NCI-H2029 treated with DMSO at 0.1 percent for 48 hours (cell line): ENCODE measurements around the gene ASPG.

Experiments
- DNase-seq: peaks from one replicate; lab custom pipeline; 2025; lab: John Stamatoyannopoulos, UW

The ASPG gene

GRCh38 chr14:104105071-104105821 is 19.7 kb downstream of the ASPG start:
- DNase-seq, result no peak

DNA sequence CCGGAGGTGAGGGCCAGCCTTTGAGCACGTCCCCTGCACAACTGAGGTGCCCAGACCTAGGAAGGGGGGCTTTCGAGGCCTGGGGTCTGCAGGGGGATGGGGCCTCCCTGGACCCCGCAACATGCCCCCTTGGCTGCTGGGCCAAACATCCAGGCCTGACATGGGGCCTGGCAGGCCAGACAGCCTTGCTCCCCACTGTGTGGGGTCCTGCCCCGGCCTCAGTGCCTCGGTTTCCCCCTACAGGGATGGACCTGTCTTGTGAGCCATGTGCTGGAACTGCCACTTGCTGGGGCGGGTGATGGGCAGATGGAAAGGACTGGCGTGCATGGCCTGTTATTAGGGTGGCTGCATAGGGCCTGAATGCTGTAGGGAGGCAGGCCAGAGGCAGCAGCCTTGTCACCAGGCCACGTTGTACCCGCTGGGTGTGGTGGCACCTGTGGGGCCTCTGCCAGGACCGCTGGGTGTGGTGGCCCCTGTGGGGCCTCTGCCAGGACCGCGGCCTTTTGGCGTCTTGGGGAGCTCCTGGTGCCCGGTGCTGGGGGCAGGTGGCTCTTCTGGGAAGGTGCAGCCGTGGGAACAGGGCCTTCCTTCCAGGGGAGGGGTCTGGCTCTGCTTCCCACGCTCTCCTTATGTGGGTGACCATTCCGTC is 20.4 kb downstream of the ASPG start:
- DNase-seq, result no peak

- no peak for DNase-seq
Observed at GRCh38 chr14:104106471-104106991, 21.0 kb downstream of the ASPG start.

DNA sequence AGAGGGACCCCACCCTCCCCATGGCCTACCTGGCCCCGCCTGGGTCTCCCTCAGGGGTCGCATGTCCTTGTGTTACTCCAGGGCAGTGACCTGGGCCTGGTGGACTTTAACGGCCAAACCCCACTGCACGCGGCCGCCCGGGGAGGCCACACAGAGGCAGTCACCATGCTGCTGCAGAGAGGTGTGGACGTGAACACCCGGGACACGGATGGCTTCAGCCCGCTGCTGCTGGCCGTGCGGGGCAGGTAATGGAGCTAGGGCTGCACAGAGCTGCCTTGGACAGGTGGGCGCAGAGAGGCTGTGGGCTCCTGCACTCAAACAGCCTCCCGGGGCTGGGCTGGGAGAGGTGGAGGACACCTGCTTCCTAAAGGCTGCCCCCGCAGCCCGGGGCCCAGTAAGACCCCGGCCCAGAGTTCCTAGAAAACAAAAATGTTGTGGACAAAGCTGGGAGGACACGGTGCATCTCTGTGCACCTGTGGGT is 21.6 kb downstream of the ASPG start:
- DNase-seq, result no peak

- no peak for DNase-seq
Observed at GRCh38 chr14:104107611-104108569, 22.4 kb downstream of the ASPG start.

GRCh38 chr14:104108570-104109541 is 23.4 kb downstream of the ASPG start:
- DNase-seq, result no peak

DNA sequence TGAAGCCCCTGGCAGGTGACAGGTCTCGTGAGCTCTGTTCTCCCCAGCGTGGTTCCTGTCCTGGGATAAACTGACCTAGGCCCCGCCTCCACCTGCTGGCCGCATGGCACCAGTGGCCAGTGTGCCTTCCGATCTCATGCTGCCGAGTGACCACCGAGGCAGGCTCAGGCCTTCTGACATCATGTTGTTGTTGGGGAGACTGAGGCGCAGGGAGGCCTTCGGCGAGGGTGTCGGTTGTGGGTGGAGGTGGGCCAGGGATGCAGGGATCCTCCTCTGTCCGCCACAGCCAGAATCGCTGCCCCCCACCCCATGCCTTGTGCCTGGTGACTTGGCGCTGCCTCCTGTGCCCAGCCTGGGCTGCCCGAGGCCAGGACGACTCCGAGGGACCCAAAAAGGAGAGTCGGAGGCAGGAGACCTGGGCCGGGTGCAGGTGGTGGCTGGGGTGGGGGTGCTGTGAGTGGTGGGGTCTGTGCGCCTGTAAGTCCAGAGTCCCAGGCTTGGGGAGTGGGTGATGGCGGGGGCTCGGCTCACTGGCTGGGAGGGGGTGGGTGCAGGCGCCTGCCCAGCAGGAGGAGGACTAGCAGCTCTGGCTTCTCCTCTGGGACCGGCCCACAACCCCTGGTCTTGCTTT is 24.3 kb downstream of the ASPG start:
- DNase-seq, result no peak

DNA sequence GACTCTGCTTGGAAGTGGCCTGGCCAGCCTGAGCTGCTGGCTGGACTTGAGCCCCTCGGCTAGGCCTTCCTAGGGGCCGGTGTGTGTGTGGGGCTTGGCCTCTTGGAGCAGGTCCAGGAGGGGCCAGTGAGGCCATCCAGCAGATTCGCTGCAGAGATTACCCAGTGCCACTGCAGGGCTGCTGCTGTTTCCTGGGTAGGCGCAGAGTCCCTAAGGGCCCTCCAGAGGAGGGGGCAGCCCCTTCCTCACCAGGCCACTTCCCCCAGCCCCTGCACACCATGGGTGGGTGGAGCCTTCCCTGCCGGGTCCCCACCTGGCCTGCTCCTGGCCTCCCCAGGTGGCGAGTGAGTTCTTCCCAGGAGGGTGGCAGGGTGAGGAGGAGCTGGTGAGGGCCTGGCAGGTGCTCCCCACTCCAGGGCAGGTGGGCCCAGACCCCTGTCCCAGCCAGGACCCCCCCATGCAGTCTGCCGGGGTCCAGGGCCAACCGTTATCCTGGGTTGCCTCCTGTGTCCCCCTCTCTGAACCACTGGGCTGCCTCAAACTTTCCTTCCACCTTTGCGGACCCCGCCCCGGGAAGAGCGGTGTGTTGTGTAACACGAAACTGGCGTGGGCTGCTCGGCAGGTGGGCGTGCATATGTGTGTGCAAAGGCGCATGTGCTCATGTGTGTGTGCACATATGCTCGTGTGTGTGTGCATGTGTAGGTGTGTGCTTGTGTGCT is 25.1 kb downstream of the ASPG start:
- no peak for DNase-seq

- DNase-seq, result no peak
Observed at GRCh38 chr14:104111301-104112112, 26.0 kb downstream of the ASPG start.

- no peak for DNase-seq
Observed at GRCh38 chr14:104112113-104112505, 26.6 kb downstream of the ASPG start.

DNA sequence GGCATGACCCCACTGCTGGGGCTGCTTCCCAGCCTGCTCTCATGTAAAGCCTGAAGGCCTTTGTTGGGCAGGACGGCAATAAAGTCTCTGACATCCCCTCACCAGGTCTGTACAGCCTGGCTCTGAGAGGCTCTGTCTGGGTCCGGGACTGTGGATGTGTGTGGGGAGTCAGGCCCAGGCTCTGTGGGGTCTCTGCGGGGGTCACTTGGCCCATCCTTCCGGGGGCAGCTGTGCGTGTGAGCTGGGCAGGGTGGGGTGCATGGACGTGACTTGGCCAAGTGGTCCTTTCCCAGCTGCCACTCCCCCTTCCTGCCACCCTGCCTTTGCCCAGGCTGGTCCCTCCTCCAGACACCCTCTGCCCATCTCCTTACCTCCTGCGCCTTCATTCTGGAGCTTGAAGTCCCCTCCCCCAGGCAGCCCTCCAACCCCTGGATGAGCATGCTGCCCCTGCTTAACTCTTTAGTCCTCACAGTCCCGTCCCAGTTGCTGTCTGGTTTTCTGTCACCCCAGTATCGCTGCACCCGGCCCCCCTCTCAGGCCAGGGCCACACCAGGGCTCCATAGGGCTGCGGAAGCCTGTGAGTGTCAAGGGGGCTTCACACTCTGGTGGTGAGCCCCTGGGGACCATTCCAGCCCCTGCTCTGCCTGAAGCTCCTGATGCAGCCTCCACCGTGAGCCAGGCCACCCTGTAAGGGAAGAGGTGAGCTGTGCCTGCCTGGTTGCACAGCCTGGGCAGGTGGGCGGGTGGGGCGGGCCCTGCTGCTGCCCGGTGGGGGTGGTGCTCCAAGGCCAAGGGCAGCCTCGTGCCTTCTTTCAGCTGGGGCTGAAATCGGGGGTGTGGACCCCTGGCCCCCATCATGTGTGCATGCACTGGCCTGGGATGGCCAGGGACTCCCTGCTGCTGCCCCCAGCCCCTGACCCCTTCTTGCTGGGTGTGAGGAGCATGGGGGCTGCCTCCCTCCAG is 27.4 kb downstream of the ASPG start:
- DNase-seq, result no peak

DNA sequence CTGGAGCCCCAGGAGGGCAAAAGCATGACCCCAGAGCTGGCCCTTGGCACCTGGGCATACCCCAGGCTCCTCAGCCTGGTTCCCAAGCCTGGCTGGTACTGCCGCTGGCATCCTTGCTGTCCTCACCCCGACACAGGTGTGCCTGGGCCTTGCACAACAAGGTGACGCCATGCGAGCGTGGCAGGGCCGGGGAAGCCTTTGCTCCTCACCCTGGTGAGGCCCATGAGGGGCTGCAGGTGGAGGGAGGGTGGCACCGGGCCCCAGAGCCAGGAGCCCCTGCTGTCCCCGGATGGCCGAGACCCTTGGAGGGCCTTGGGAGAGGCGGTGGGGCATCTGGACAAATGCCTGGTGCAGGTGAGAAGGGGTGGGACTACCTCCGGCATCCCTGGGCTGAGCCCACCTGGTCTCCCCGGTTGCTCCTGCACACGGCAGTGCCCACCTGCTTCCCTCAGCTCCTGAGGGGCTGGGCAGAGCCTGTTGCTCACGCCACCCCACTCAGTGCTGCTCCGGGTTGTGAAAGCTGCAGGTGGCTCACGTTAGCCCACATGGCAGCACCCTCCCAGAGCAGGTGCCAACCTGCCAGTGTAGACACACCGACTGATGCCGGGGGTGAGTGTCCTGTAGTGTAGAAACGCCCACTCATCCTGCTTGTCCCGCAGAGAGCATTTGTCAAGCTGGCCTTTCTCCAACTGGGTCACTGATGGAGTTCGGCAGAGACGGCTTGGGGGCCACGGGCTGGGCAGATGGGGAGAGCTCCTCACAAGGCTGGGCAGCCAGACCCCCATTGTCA is 28.3 kb downstream of the ASPG start:
- DNase-seq, result no peak

GRCh38 chr14:104114421-104115130 is 29.1 kb downstream of the ASPG start:
- DNase-seq, result no peak

DNA sequence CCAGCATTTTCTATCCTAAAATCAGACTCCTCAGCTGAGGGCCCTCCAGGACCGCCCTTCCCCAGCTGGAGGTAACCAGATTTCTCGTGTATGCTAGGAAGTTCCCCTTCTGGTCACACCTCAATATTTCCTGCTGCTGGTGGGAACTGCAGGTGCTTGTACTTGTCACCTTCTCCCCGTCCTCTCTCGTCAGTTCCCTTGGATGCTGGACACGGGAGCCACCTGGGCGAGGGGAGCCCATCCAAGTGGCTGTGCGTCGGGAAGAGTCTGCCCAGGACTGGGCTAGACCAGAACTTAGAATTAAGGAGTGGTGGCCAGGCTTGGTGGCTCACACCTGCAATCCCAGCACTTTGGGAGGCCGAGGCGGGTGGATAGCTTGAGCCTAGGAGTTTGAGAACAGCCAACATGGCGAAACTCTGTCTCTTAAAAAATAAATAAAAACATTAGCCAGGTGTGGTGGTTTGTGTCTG is 29.7 kb downstream of the ASPG start:
- no peak for DNase-seq

GRCh38 chr14:104115691-104116287 is 30.3 kb downstream of the ASPG start:
- no peak for DNase-seq

DNA sequence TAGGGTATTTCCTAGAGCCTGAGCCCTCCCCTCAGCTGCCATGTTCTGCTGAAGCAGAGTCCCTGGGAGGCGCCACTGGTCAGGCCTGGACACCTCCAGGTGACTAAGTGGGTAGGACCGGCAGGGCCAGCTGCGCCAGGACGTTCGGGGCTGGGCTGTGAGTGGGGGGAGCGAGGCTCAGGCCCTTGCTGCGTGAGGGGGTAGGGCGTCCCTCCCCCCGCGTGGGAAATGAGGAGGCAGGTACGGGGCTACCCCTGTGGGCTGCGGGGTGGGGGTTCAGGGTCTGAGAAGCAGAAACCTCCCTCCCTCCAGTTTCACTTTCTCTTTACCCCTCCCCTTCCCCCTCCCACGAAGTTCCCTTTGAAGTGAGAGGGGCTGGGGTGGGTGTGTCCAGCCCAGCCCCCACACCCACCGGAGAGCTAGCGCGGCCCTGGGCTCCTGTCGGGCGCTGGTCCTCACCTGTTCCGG is 30.8 kb downstream of the ASPG start:
- DNase-seq, result no peak
